Lower lobe of right lung (tissue), 2 donors: ENCODE measurements around the gene KLF13. TPM values are rescaled to one million over a fixed set of nuclear protein-coding genes. Genes with fewer than 3 reads are reported as not detected.

Source experiments
- ATAC-seq, 2 donors: fragments of 200-7000 bp; cut with Tn5 transposase; one replicate each; pipeline ENCODE4 v1.9.1; 2020 to 2022; ENCODE audit warnings: mild to moderate bottlenecking in 2 of 2, moderate library complexity in 2 of 2
- DNase-seq: peaks from one replicate; pipeline ENCODE4 v3.0.0-alpha.2; 2020
- H3K27ac ChIP-seq: fragments of 200-600 bp; one replicate; pipeline ENCODE4 v1.8.0; 2022
- H3K27me3 ChIP-seq: fragments of 200-600 bp; one replicate; pipeline ENCODE4 v1.8.0; 2022; ENCODE audit warnings: low read depth
- H3K36me3 ChIP-seq: fragments of 200-600 bp; one replicate; pipeline ENCODE4 v1.8.0; 2022; ENCODE audit warnings: mild to moderate bottlenecking
- H3K4me1 ChIP-seq: fragments of 200-600 bp; one replicate; pipeline ENCODE4 v1.8.0; 2022
- H3K4me3 ChIP-seq: fragments of 200-600 bp; one replicate; pipeline ENCODE4 v1.8.0; 2022; ENCODE audit warnings: mild to moderate bottlenecking
- H3K9me3 ChIP-seq: fragments of 200-600 bp; one replicate; pipeline ENCODE4 v1.8.0; 2022
- CTCF ChIP-seq: fragments of 200-600 bp; IDR thresholded peaks from one replicate; pipeline ENCODE4 v1.8.0; 2022; ENCODE audit warnings: antibody characterized with exemption, mild to moderate bottlenecking
- intact Hi-C: fragments of 100-400 bp; cut with DNase I; formaldehyde crosslinking; loops from one replicate; pipeline ENCODE4 v1.11.0; 2022
- total RNA-seq: library from RNA; stranded (reverse); fragmentation: NEBNext Ultra II Directional; extraction: Animal tissue kit (Norgen Biotek cat#: 25700); gene quantifications from one replicate; pipeline ENCODE4 v1.2.1, GENCODE V29; 2021
- donor health status: DM: no; HTN: yes; CAD: no; lungs with severe emphysema.

Gene KLF13
- total RNA-seq, 1 donor from 2014 or later, result 178 TPM

DNA sequence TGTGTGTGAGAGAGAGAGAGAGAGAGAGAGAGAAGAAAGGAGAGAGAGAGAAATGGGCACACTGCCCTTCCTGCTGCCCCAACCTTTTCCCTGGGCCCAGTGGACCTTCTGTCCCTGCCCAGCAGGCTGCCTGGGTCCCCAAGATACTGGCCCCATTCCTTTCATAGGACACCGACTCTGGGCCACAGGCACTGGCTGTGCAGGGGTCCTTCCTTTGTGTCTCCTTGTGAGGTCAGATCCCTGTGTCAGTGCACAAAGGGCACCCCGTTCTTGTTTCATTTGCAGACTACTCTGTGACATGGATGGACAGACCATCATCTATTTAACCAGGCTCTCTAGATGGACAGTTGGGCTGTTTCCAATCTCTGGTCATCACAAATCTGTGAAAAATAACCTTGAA lies 21.3 kb upstream of the KLF13 start:
- Histone ChIP-seq H3K27ac (no peak overlapping the region), H3K9me3 (no peaks in the 10 kb centered on the region), H3K4me1 (peaks cover 28% of the 10 kb centered on the region), H3K27me3 (no peaks in the 10 kb centered on the region), H3K4me3 (no peak overlapping the region), H3K36me3 (no peaks in the 10 kb centered on the region)
- ATAC-seq, result no peak
- intact Hi-C loops, result no loop called here
- TF ChIP-seq CTCF, result no peak
- DNase-seq, result no peak

DNA sequence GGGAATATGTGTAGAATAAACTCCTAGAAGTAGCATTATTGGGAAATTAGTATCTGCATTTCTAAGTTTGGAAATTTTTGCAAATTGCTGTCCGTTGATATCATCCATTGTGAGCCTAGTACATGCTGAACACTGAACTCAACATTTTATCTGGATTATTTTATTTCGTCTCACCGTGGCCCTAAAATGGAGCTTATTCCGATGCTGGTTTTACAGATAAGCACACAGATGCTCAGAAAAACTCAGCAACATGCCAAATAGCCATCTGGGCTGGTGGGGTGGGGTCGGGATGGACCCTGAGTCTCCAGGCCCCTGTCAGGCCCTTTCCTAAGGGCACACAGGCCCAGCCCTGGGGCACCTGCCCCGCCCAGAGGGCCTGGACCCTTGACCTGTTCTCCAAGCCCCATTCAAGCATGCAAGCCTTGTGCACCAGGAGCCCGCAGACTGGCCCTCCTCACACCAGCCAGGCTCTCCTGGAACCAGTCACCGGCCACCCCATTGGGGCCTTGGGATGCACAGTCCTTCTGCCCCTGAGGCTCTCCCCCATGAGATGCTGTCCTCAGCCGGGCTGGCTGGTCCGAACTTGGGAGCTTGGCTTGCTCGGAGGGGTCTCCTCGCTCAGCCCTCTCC lies 20.7 kb upstream of the KLF13 start:
- no peak for TF ChIP-seq CTCF
- no peak overlapping the region for H3K4me3 ChIP-seq
- ATAC-seq, result no peak
- DNase-seq, result no peak
- H3K4me1 ChIP-seq, result peaks cover 27% of the 10 kb centered on the region
- no peaks in the 10 kb centered on the region for H3K36me3 ChIP-seq
- intact Hi-C loops, result no loop called here
- no peaks in the 10 kb centered on the region for H3K9me3 ChIP-seq
- no peak overlapping the region for H3K27ac ChIP-seq
- no peaks in the 10 kb centered on the region for H3K27me3 ChIP-seq

GRCh38 chr15:31306426-31307269 lies 20.0 kb upstream of the KLF13 start:
- intact Hi-C loops, result no loop called here
- Histone ChIP-seq H3K36me3 (no peaks in the 10 kb centered on the region), H3K4me1 (peaks cover 20% of the 10 kb centered on the region), H3K9me3 (no peaks in the 10 kb centered on the region), H3K27me3 (no peaks in the 10 kb centered on the region), H3K4me3 (no peak overlapping the region), H3K27ac (no peak overlapping the region)
- ATAC-seq (peak in 1 of 2 donors; percentile 19), DNase-seq (no peak)
- TF ChIP-seq CTCF, result no peak

DNA sequence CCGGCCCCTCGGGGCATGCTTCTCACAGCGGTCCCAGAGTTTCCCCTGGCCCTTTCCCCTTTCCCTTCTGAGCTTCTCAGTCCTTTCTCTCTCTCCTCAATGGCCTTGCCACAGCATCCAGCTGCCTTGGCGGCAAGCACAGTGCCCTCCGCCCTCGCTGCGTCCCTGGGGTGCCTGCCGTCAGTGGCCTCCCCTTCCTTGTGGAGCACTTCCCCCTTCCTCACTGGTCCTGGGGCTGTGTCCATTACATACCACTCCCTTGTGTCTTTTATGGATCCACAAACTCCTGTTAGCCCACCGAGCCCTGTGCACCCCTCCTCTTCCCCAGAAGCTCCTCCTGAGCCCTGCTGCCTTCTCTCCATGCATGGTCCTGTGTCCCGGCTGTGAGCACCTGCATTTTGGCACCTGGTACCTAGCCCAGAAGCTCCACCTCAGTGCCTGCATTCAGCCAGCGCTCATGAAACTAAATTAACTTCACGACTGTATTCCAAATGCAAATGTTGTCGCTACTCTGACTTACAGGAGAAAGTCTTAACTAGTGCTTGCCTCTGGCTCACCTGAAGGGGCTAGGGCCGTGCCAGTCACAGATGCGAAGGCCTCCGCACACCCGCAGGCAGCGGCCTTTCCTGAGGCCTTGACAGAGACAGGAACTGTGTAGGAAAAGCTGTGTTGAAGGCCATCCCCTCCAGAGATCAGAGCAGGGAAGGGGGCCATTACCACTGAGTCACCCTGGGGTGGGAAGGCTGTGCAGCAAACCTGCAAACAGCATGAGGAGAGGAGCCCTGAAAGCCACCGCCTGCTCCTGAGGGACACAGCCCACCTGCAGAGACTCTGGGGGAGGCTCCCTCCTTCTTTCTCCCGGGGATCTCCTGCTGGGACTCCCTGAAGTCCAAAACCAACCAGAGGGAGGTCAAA lies 19.1 kb upstream of the KLF13 start:
- H3K4me3 ChIP-seq, result no peak overlapping the region
- peaks cover 17% of the 10 kb centered on the region for H3K4me1 ChIP-seq
- intact Hi-C loops, result no loop called here
- no peak for DNase-seq
- H3K36me3 ChIP-seq, result no peaks in the 10 kb centered on the region
- no peak overlapping the region for H3K27ac ChIP-seq
- no peaks in the 10 kb centered on the region for H3K9me3 ChIP-seq
- no peaks in the 10 kb centered on the region for H3K27me3 ChIP-seq
- no peak for TF ChIP-seq CTCF
- ATAC-seq, result no peak

DNA sequence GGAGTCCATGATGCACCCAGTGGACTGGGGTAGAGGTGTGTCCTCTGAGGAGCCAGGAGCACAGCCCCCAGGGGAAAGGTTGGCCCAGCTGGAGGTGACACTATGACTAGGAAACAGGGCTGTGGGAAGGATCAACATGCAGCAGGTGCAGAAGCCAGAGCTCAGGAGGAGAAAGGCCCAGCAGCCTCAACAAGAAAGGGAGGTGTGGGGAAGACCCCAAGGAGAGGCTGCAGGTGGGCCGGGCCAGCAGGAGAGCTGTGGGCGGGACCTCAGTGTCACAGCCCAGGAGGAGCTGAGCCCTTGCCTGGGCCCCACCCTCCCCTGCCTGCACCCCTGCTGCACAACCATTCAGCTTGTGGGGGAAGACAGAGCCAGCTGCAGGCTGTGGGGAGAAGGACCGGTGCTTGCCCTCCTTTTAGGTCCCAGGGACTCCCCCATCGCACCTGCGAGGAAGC lies 18.4 kb upstream of the KLF13 start:
- no peak overlapping the region for H3K4me3 ChIP-seq
- H3K4me1 ChIP-seq, result peaks cover 10% of the 10 kb centered on the region
- TF ChIP-seq CTCF, result no peak
- ATAC-seq (no peak), DNase-seq (no peak)
- H3K36me3 ChIP-seq, result no peaks in the 10 kb centered on the region
- no peaks in the 10 kb centered on the region for H3K27me3 ChIP-seq
- intact Hi-C loops, result no loop called here
- H3K27ac ChIP-seq, result no peak overlapping the region
- H3K9me3 ChIP-seq, result no peaks in the 10 kb centered on the region
